DOHH2 (cell line): ENCODE data around the gene E2F2.

Experiments
- H3F3A ChIP-seq: fragments of 200-600 bp; sonication (generic), shearing (Covaris generic); 2 replicates; pipeline ENCODE4 v1.6.0; 2016; ENCODE audit warnings: antibody characterized with exemption, mild to moderate bottlenecking; ENCODE audit not compliant: control insufficient read depth, insufficient read depth
- H3K27ac ChIP-seq: fragments of 200-600 bp; sonication (generic); 2 replicates; pipeline ENCODE4 v1.5.1; 2014; ENCODE audit warnings: low read depth, mild to moderate bottlenecking, low read length, moderate library complexity
- H3K27me3 ChIP-seq: fragments of 200-600 bp; sonication (generic); 2 replicates; pipeline ENCODE4 v1.6.1; 2014; ENCODE audit warnings: mild to moderate bottlenecking, low read length, mixed read lengths; ENCODE audit not compliant: control insufficient read depth
- H3K36me3 ChIP-seq: fragments of 200-600 bp; sonication (generic); 2 replicates; pipeline ENCODE4 v1.6.1; 2014; ENCODE audit warnings: mild to moderate bottlenecking, low read length, moderate library complexity, mixed read lengths; ENCODE audit not compliant: control insufficient read depth
- H3K4me1 ChIP-seq: fragments of 200-600 bp; sonication (generic); 2 replicates; pipeline ENCODE4 v1.6.1; 2014; ENCODE audit warnings: mild to moderate bottlenecking, low read length, mixed read lengths; ENCODE audit not compliant: control insufficient read depth
- H3K4me2 ChIP-seq: fragments of 200-600 bp; sonication (generic); 2 replicates; pipeline ENCODE4 v1.6.0; 2014; ENCODE audit warnings: mild to moderate bottlenecking, low read length, moderate library complexity
- H3K4me3 ChIP-seq: fragments of 200-600 bp; sonication (generic); 2 replicates; pipeline ENCODE4 v1.5.1; 2014; ENCODE audit warnings: mild to moderate bottlenecking, low read length, mixed read lengths
- H3K79me2 ChIP-seq: fragments of 200-600 bp; sonication (generic); 2 replicates; pipeline ENCODE4 v1.6.1; 2014; ENCODE audit warnings: mild to moderate bottlenecking, low read length, mixed read lengths; ENCODE audit not compliant: control insufficient read depth
- H3K9me2 ChIP-seq: fragments of 200-600 bp; sonication (generic); replicated peaks from 2 replicates; pipeline ENCODE4 v1.6.1; 2014; ENCODE audit warnings: mild to moderate bottlenecking, low read length, mixed read lengths; ENCODE audit not compliant: control insufficient read depth
- H3K9me3 ChIP-seq: fragments of 200-600 bp; sonication (generic); 2 replicates; pipeline ENCODE4 v1.6.1; 2014; ENCODE audit warnings: antibody characterized with exemption, low read length, mixed read lengths; ENCODE audit not compliant: control insufficient read depth, insufficient read depth
- H4K20me1 ChIP-seq: fragments of 200-600 bp; sonication (generic); 2 replicates; pipeline ENCODE4 v1.6.0; 2014; ENCODE audit warnings: low read depth, mild to moderate bottlenecking, antibody characterized with exemption, low read length, moderate library complexity; ENCODE audit not compliant: control insufficient read depth, insufficient read depth
- EZH2phosphoT487 ChIP-seq: fragments of 200-600 bp; sonication (generic); IDR thresholded peaks from 2 replicates; pipeline ENCODE4 v1.6.1; 2017; ENCODE audit warnings: borderline replicate concordance, mild to moderate bottlenecking, antibody characterized with exemption, low read length, moderate library complexity, mixed read lengths
- TF ChIP-seq, protein P1 (sequence below): fragments of 200-600 bp; sonication (generic); IDR thresholded peaks from one replicate; pipeline ENCODE4 v1.5.1; 2014; ENCODE audit warnings: antibody characterized with exemption, mild to moderate bottlenecking, low read depth, low read length; ENCODE audit not compliant: poor library complexity, severe bottlenecking

Gene E2F2

DNA sequence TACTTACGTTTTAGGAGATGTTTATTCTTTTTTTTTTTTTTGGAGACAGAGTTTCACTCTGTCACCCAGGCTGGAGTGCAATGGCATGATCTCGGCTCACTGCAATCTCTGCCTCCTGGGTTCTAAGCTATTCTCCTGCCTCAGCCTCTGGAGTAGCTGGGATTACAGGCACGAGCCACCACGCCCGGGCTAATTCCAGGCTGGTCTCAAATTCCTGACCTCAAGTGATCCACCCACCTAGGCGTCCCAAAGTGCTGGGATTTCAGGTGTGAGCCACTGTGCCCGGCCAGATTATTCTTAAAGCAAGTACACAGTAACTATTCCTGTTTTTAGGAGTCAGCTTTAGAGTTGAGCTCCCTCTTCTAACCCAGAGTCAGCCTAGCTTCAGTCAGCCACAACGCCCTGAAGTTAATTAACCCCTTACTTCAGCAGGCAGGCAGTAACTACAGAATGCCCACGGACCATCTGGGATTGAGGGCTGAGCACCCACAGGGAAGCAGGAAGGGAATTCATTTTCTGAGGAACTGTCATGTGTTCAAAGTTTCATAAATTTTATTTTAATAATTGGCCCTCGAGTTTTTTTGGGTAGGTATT lies 33.6 kb upstream of the E2F2 start:
- Histone ChIP-seq H3K9me3 (no peaks in the 10 kb centered on the region), H3K79me2 (peaks cover 3% of the 10 kb centered on the region; the same call in 1 of the 2 replicates), H3K4me3 (no peak overlapping the region), H3K9me2 (no peaks in the 10 kb centered on the region), H3K4me2 (no peak overlapping the region), H4K20me1 (no peaks in the 10 kb centered on the region), H3K27ac (no peak overlapping the region), H3F3A (peaks cover 35% of the 10 kb centered on the region), H3K36me3 (no peaks in the 10 kb centered on the region), H3K27me3 (peaks cover 4% of the 10 kb centered on the region; the same call in 1 of the 2 replicates), H3K4me1 (peaks cover 80% of the 10 kb centered on the region)
- TF ChIP-seq, protein P1, sequence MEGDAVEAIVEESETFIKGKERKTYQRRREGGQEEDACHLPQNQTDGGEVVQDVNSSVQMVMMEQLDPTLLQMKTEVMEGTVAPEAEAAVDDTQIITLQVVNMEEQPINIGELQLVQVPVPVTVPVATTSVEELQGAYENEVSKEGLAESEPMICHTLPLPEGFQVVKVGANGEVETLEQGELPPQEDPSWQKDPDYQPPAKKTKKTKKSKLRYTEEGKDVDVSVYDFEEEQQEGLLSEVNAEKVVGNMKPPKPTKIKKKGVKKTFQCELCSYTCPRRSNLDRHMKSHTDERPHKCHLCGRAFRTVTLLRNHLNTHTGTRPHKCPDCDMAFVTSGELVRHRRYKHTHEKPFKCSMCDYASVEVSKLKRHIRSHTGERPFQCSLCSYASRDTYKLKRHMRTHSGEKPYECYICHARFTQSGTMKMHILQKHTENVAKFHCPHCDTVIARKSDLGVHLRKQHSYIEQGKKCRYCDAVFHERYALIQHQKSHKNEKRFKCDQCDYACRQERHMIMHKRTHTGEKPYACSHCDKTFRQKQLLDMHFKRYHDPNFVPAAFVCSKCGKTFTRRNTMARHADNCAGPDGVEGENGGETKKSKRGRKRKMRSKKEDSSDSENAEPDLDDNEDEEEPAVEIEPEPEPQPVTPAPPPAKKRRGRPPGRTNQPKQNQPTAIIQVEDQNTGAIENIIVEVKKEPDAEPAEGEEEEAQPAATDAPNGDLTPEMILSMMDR = no peak
- no peak for TF ChIP-seq EZH2phosphoT487

DNA sequence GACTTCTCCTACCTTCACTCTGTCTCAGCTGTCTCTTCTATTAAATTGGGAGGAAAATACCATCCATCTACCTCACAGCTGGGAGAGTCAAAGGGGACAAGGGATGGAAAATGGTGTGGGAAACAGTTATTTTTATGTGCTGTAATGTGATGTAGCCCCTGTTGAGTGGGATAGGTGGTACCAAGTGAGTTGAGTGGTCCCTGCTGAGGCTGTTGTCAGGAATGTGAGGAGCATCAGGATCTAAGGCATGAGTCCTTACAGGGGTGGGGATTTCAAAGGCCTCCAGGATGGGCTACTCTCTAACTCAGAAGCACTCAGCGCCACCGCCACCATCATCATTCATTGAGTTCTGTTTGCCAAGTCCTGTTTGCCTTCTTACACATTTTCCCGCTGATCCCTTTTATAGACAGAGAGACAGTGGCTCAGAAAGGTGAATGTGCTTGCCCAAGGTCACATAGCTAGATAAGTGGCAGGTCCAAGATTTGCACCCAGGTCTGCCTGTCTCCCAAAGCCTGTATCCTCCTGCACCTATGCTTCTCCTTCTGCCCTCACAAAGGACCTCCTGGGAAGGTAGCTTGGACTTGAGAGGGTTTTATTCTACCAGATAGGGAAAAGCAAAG lies 32.8 kb upstream of the E2F2 start:
- Histone ChIP-seq H3K9me2 (no peaks in the 10 kb centered on the region), H3F3A (peaks cover 34% of the 10 kb centered on the region), H3K27ac (no peak overlapping the region), H3K4me3 (no peak overlapping the region), H3K36me3 (peaks cover 4% of the 10 kb centered on the region), H4K20me1 (peaks cover 3% of the 10 kb centered on the region; the same call in 1 of the 2 replicates), H3K9me3 (no peaks in the 10 kb centered on the region), H3K4me1 (peaks cover 73% of the 10 kb centered on the region), H3K27me3 (peaks cover 4% of the 10 kb centered on the region; the same call in 1 of the 2 replicates), H3K4me2 (no peak overlapping the region), H3K79me2 (peaks cover 7% of the 10 kb centered on the region)
- no peak for TF ChIP-seq EZH2phosphoT487
- TF ChIP-seq, protein P1 = no peak

DNA sequence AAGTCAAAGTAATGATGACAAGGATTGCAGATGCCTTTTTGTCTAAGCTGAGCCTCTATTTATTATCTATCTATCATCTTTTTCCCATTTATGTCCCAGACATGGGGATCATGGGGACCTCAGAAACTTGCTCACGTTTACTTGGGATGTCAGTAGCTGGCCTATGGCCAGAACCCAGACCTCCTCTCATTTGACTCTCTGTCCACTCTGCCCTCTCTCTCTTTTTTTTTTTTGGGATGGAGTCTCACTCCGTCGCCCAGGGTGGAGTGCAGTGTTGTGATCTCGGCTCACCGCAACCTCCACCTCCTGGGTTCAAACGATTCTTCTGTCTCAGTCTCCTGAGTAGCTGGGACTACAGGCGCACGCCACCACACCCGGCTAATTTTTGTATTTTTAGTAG lies 32.0 kb upstream of the E2F2 start:
- TF ChIP-seq, protein P1 = no peak
- no peak for TF ChIP-seq EZH2phosphoT487
- H3K4me1 ChIP-seq = peaks cover 65% of the 10 kb centered on the region

More for the DNA sequence above, 32.0 kb upstream of the E2F2 start:
- H3F3A ChIP-seq = peaks cover 42% of the 10 kb centered on the region
- H3K4me3 ChIP-seq = no peak overlapping the region
- H3K79me2 ChIP-seq = peaks cover 16% of the 10 kb centered on the region
- no peaks in the 10 kb centered on the region; the same call in 1 of the 2 replicates for H3K27me3 ChIP-seq
- peak overlapping the region; percentile 59; the same call in 1 of the 2 replicates for H3K4me2 ChIP-seq
- no peaks in the 10 kb centered on the region for H3K9me2 ChIP-seq
- H3K9me3 ChIP-seq = no peaks in the 10 kb centered on the region
- H3K27ac ChIP-seq = no peak overlapping the region
- peaks cover 13% of the 10 kb centered on the region for H3K36me3 ChIP-seq
- peaks cover 9% of the 10 kb centered on the region; the same call in 1 of the 2 replicates for H4K20me1 ChIP-seq
